ENCODE measurements around the gene FNDC11.
"Not testable (repeated sequence)": the region's sequence is repeated elsewhere in the genome, so short reads cannot be mapped to it uniquely, and the experiment has no call there.

FNDC11 gene

GRCh38 chr20:63553933-63554290 is at the start of gene FNDC11:
Gene FNDC11, plus strand, starts transcription at chr20:63554159. Its CDS starts 1,505 bp downstream, at chr20:63555664.
- peak; percentile 46 to 82 (median 80) for DNase-seq

GRCh38 chr20:63504642-63505041 is 49.3 kb upstream of the FNDC11 start:
- no peak for DNase-seq

- no peak for DNase-seq
These were observed 48.7 kb upstream of the FNDC11 start for GRCh38 chr20:63505281-63505680.

GRCh38 chr20:63505723-63506122 is 48.2 kb upstream of the FNDC11 start:
- DNase-seq = no peak

GRCh38 chr20:63507083-63507743 is 46.7 kb upstream of the FNDC11 start:
- no peak for DNase-seq

- no peak for DNase-seq
These were observed 45.7 kb upstream of the FNDC11 start for GRCh38 chr20:63508072-63508768.

GRCh38 chr20:63509088-63509564 is 44.8 kb upstream of the FNDC11 start:
- no peak for DNase-seq

- no peak for DNase-seq
These were observed 40.8 kb upstream of the FNDC11 start for GRCh38 chr20:63513207-63513606.

GRCh38 chr20:63514520-63514919 is 39.4 kb upstream of the FNDC11 start:
- not testable (repeated sequence) for DNase-seq

GRCh38 chr20:63517376-63518309 is 36.3 kb upstream of the FNDC11 start:
- DNase-seq = no peak

GRCh38 chr20:63518351-63518861 is 35.6 kb upstream of the FNDC11 start:
- no peak for DNase-seq

GRCh38 chr20:63518946-63519667 is 34.9 kb upstream of the FNDC11 start:
- no peak for DNase-seq

- DNase-seq = peak; percentile 39 to 89 (median 89)
These were observed 34.1 kb upstream of the FNDC11 start for GRCh38 chr20:63519668-63520503.

- peak; percentile 90 to 92 (median 90) for DNase-seq
These were observed 33.4 kb upstream of the FNDC11 start, which contains the start of gene PPDPF for GRCh38 chr20:63520504-63520933. Gene PPDPF, plus strand, starts transcription at chr20:63520765. Its CDS starts 544 bp downstream, at chr20:63521309.

- DNase-seq = peak; percentile 76 to 85 (median 83)
These were observed 32.9 kb upstream of the FNDC11 start for GRCh38 chr20:63520934-63521601.

GRCh38 chr20:63521602-63522001 is 32.4 kb upstream of the FNDC11 start:
- DNase-seq = no peak

GRCh38 chr20:63522091-63522868 is 31.7 kb upstream of the FNDC11 start:
- no peak for DNase-seq

- DNase-seq = no peak
These were observed 30.9 kb upstream of the FNDC11 start for GRCh38 chr20:63522981-63523611.

- DNase-seq = no peak
These were observed 28.8 kb upstream of the FNDC11 start for GRCh38 chr20:63525185-63525584.

All from NCI-H1417 (cell line).